CD4-positive, alpha-beta T cell (primary cell): ENCODE measurements around the gene FRMD6. TPM values are rescaled to one million over a fixed set of nuclear protein-coding genes. Genes with fewer than 3 reads are reported as not detected.

ENCODE experiments used
- ATAC-seq: fragments of 200-7000 bp; cut with Tn5 transposase; one replicate; pipeline ENCODE4 v1.10.0; 2022; ENCODE audit warnings: mild to moderate bottlenecking; ENCODE audit not compliant: poor library complexity
- CTCF ChIA-PET: fragments of 350-600 bp; sonication (Branson Sonifier 250); formaldehyde crosslinking; loops from one replicate; lab custom pipeline; 2021; ENCODE audit warnings: antibody characterized with exemption, inconsistent platforms; lab: Charles Lee
- POLR2A ChIA-PET: fragments of 350-600 bp; sonication (Branson Sonifier 250); formaldehyde crosslinking; loops from one replicate; lab custom pipeline; 2021; ENCODE audit warnings: antibody characterized with exemption, inconsistent platforms; lab: Charles Lee
- DNase-seq, 14 experiments: peaks; one replicate each; pipeline ENCODE4 v3.0.0-alpha.2; 2013 to 2020; ENCODE audit warnings: mixed read lengths in 2 of 14
- H3K27ac ChIP-seq, 2 donors: one replicate each; pipeline versions ENCODE4 v1.5.1 to v1.7.0; 2013; ENCODE audit warnings: low read length in 2 of 2, low read depth in 1 of 2, mild to moderate bottlenecking in 1 of 2
- H3K27me3 ChIP-seq, 2 experiments: 1 replicate in 1 of 2; 2 replicates in 1 of 2; pipeline versions ENCODE4 v1.6.1 to v1.7.0; 2013; ENCODE audit warnings: low read length in 2 of 2, control low read depth in 1 of 2, mild to moderate bottlenecking in 1 of 2, moderate library complexity in 1 of 2; ENCODE audit not compliant: insufficient read depth in 2 of 2, control insufficient read depth in 1 of 2
- H3K36me3 ChIP-seq: one replicate; pipeline ENCODE4 v1.6.1; 2013; ENCODE audit warnings: low read length, control low read depth; ENCODE audit not compliant: insufficient read depth
- H3K4me1 ChIP-seq: one replicate; pipeline ENCODE4 v1.6.1; 2013; ENCODE audit warnings: low read length, control low read depth; ENCODE audit not compliant: insufficient read depth
- H3K4me3 ChIP-seq: one replicate; pipeline ENCODE4 v1.5.1; 2013; ENCODE audit warnings: mild to moderate bottlenecking, low read length, moderate library complexity
- H3K9me3 ChIP-seq, 2 experiments: 1 replicate in 1 of 2; 2 replicates in 1 of 2; pipeline versions ENCODE4 v1.6.1 to v1.7.0; 2013; ENCODE audit warnings: low read length in 2 of 2, mild to moderate bottlenecking in 2 of 2, control low read depth in 1 of 2, moderate library complexity in 1 of 2; ENCODE audit not compliant: control insufficient read depth in 1 of 2, insufficient read depth in 1 of 2
- H3K27ac Mint-ChIP-seq: one replicate; pipeline ENCODE4 v1.8.0; 2020; ENCODE audit warnings: mixed read lengths
- H3K27me3 Mint-ChIP-seq: one replicate; pipeline ENCODE4 v1.8.0; 2021; ENCODE audit warnings: mixed read lengths
- H3K36me3 Mint-ChIP-seq: one replicate; pipeline ENCODE4 v1.8.0; 2021; ENCODE audit warnings: low read depth, mixed read lengths
- H3K4me1 Mint-ChIP-seq: one replicate; pipeline ENCODE4 v1.8.0; 2021; ENCODE audit warnings: low read depth, mixed read lengths
- H3K4me3 Mint-ChIP-seq: one replicate; pipeline ENCODE4 v1.8.0; 2020; ENCODE audit warnings: mild to moderate bottlenecking, mixed read lengths
- H3K9me3 Mint-ChIP-seq: one replicate; pipeline ENCODE4 v1.8.0; 2020; ENCODE audit warnings: mixed read lengths
- CTCF ChIP-seq: fragments of 200-600 bp; IDR thresholded peaks from one replicate; pipeline ENCODE4 v1.8.0; 2022; ENCODE audit warnings: antibody characterized with exemption, mild to moderate bottlenecking
- intact Hi-C, 2 experiments: fragments of 100-400 bp; cut with DNase I in 1 of 2; cut with micrococcal nuclease in 1 of 2; formaldehyde crosslinking; loops; one replicate each; pipeline versions ENCODE4 v1.15.1 to v1.9.0; 2023 to 2025; cut with DNase I, micrococcal nuclease
- total RNA-seq, 174 experiments: library from RNA in 2 of 174; stranded (reverse) in 2 of 174; gene quantifications; one replicate each; pipeline ENCODE4 v1.2.3 and lab custom pipeline; 2021 to 2026

FRMD6 gene
- total RNA-seq, 2 experiments from 2014 or later = 1.4 to 1.5 TPM

- H3K27ac ChIP-seq = no peak overlapping the region
- TF ChIP-seq CTCF = no peak
- Mint-ChIP-seq H3K27me3 (no peaks in the 10 kb centered on the region), H3K4me3 (no peak overlapping the region), H3K27ac (no peak overlapping the region), H3K9me3 (no peaks in the 10 kb centered on the region), H3K36me3 (no peaks in the 10 kb centered on the region), H3K4me1 (no peaks in the 10 kb centered on the region)
- intact Hi-C loops = no loop called here
- H3K36me3 ChIP-seq = no peaks in the 10 kb centered on the region
- no peak for ATAC-seq
- H3K4me1 ChIP-seq = no peaks in the 10 kb centered on the region
- ChIA-PET POLR2A (no interaction called here), CTCF (no interaction called here)
- H3K9me3 ChIP-seq = no peaks in the 10 kb centered on the region
- H3K27me3 ChIP-seq = no peaks in the 10 kb centered on the region
- H3K4me3 ChIP-seq = no peak overlapping the region
- no peak for DNase-seq
These were observed 46.1 kb downstream of the FRMD6 start for GRCh38 chr14:51697848-51698247.

- Histone ChIP-seq H3K27ac (no peak overlapping the region), H3K36me3 (no peaks in the 10 kb centered on the region), H3K9me3 (no peaks in the 10 kb centered on the region), H3K4me1 (no peaks in the 10 kb centered on the region), H3K27me3 (no peaks in the 10 kb centered on the region), H3K4me3 (no peak overlapping the region)
- TF ChIP-seq CTCF = no peak
- no peak for ATAC-seq
- no peak overlapping the region for H3K4me3 Mint-ChIP-seq
- H3K36me3 Mint-ChIP-seq = no peaks in the 10 kb centered on the region
- intact Hi-C loops = no loop called here
- H3K4me1 Mint-ChIP-seq = no peaks in the 10 kb centered on the region
- DNase-seq = no peak
- no peaks in the 10 kb centered on the region for H3K9me3 Mint-ChIP-seq
- ChIA-PET POLR2A (no interaction called here), CTCF (no interaction called here)
- no peaks in the 10 kb centered on the region for H3K27me3 Mint-ChIP-seq
- H3K27ac Mint-ChIP-seq = no peak overlapping the region
These were observed 50.2 kb downstream of the FRMD6 start for GRCh38 chr14:51701951-51702350.

GRCh38 chr14:51703787-51704186 lies 52.1 kb downstream of the FRMD6 start:
- Histone ChIP-seq H3K4me1 (no peaks in the 10 kb centered on the region), H3K9me3 (no peaks in the 10 kb centered on the region), H3K4me3 (no peak overlapping the region), H3K27me3 (no peaks in the 10 kb centered on the region), H3K27ac (no peak overlapping the region), H3K36me3 (no peaks in the 10 kb centered on the region)
- no peak for TF ChIP-seq CTCF
- Mint-ChIP-seq H3K27ac (no peak overlapping the region), H3K9me3 (no peaks in the 10 kb centered on the region), H3K27me3 (no peaks in the 10 kb centered on the region), H3K4me3 (no peak overlapping the region), H3K4me1 (no peaks in the 10 kb centered on the region), H3K36me3 (no peaks in the 10 kb centered on the region)
- ChIA-PET POLR2A (no interaction called here), CTCF (interaction anchor here (0.8 kb wide), 1 partner anchor 10 kb away, joined by 3 read pairs; no protein-coding TSS in a partner anchor)
- DNase-seq (no peak), ATAC-seq (no peak)
- intact Hi-C loops = no loop called here
